ENCODE data around the gene TNS3.

Gene TNS3

DNA sequence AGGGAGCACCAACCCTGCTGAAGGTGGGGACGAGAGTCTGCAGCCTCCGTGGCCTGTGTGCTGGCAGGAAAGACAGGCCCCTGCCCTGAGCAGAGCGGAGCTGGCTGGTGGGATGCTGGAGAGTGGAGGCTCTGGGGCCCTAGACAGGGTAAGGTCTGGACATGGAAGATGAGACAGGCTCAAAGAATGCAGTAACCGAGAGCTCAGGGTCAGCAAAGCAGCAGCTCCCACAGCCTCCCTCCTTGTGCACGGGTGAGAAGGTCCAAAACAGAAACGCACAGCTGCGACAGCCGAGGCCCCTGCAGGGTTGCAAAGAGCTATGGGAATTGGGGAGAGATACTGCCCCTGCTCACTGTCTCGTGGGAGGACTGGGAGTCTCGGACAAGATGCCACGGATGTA is 80.5 kb downstream of the TNS3 start:
- Histone ChIP-seq H3K4me3 (replicated peaks; ENCODE audit: insufficient read depth, low read length) (no peak overlapping the region), H3K27ac (replicated peaks) (no peak overlapping the region), H3K27me3 (ENCODE audit: insufficient read depth, poor library complexity, severe bottlenecking) (no peaks in the 10 kb centered on the region)
- DNase-seq (ENCODE audit: low read depth in 1 of 2, low spot score in 1 of 2): no peak
- TF ChIP-seq GABPA (IDR thresholded peaks at IDR 0.05; ENCODE audit: low read depth) (no peak), REST (IDR thresholded peaks at IDR 0.05; ENCODE audit: insufficient replicate concordance, low read depth) (no peak), POLR2AphosphoS5 (IDR thresholded peaks at IDR 0.05; ENCODE audit: low read depth) (no peak), SPI1 (IDR thresholded peaks at IDR 0.05; ENCODE audit: borderline replicate concordance, low read depth) (no peak), CTCF (IDR thresholded peaks at IDR 0.05; ENCODE audit: insufficient read depth, low read length) (no peak)

DNA sequence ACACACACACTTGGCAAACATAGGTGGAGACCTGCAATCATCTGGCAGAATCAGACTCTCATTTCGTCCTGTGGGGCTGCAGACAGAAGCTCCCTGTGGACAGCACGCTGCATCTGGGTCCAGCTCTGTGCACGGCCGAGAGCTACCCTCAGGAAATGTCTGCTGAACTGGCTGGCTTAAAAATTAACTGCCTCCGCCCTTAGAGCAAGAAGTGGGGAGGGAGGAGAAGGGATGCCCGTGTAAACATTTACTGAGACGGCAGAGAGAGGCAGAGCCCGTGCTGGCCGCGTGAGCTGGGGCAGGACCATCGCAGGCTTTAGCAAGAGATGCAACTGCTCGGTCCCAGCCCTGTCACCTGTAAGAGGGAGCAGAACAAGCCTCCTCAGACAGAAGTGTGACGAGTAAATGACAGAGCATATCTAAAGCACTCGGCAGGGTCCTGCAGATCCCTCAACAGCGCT is 81.8 kb downstream of the TNS3 start:
- no peak overlapping the region for H3K4me3 ChIP-seq (replicated peaks; ENCODE audit: insufficient read depth, low read length)
- TF ChIP-seq CTCF (IDR thresholded peaks at IDR 0.05; ENCODE audit: insufficient read depth, low read length) (no peak), POLR2AphosphoS5 (IDR thresholded peaks at IDR 0.05; ENCODE audit: low read depth) (no peak), REST (IDR thresholded peaks at IDR 0.05; ENCODE audit: insufficient replicate concordance, low read depth) (no peak), SPI1 (IDR thresholded peaks at IDR 0.05; ENCODE audit: borderline replicate concordance, low read depth) (no peak), GABPA (IDR thresholded peaks at IDR 0.05; ENCODE audit: low read depth) (no peak)
- H3K27ac ChIP-seq (replicated peaks): no peak overlapping the region
- no peak for DNase-seq (ENCODE audit: low read depth in 1 of 2, low spot score in 1 of 2)
- H3K27me3 ChIP-seq (ENCODE audit: insufficient read depth, poor library complexity, severe bottlenecking): no peaks in the 10 kb centered on the region

DNA sequence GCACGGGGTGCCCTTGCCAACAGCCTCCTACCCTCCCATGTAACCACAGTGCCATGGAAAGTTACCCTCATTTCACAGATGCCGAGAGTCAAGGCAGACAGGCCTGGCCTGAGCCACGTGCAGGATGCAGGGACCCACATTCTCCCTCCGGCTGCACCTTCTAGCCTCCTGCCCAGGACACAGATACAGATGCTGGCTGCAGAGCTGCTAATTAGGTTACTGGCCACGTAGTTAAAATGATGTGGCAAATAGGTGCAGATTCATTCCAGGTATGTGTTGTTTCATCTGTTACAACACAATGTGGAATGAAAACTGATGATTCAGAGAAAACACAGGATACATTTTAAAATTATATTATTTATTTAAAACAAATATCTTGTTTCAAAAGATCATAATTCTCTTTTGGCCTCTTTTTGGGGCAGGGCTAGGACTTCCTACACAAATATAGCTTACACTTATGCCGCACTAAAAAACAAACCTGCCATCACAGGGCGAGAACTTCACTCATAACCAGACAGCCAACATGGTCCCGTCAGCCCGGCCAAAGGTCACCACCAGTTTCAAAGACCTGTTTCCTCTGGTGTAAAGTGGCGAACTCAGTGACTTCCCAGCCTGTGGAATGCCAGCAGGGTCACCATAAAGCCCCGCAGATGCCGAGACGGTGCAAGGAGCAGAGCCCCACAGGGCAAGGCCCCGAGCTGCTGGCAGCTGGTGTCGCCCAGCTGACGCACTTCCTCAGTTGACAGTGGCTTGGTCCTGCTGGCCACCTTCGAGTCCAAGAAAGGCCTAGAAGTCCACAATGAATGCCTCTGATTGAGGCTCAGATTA is 83.5 kb downstream of the TNS3 start:
- Histone ChIP-seq H3K4me3 (replicated peaks; ENCODE audit: insufficient read depth, low read length) (no peak overlapping the region), H3K27ac (replicated peaks) (no peak overlapping the region), H3K27me3 (ENCODE audit: insufficient read depth, poor library complexity, severe bottlenecking) (no peaks in the 10 kb centered on the region)
- TF ChIP-seq SPI1 (IDR thresholded peaks at IDR 0.05; ENCODE audit: borderline replicate concordance, low read depth) (no peak), REST (IDR thresholded peaks at IDR 0.05; ENCODE audit: insufficient replicate concordance, low read depth) (no peak), GABPA (IDR thresholded peaks at IDR 0.05; ENCODE audit: low read depth) (no peak), CTCF (IDR thresholded peaks at IDR 0.05; ENCODE audit: insufficient read depth, low read length) (no peak), POLR2AphosphoS5 (IDR thresholded peaks at IDR 0.05; ENCODE audit: low read depth) (no peak)
- no peak for DNase-seq (ENCODE audit: low read depth in 1 of 2, low spot score in 1 of 2)

Measured in HL-60 (cell line).